ENCODE data around the gene GLYR1. TPM values are rescaled to one million over a fixed set of nuclear protein-coding genes. Genes with fewer than 3 reads are reported as not detected.

The GLYR1 gene
- total and polyA plus RNA-seq, 2 experiments from 2014 or later: 59.9 to 105 TPM

GRCh38 chr16:4772351-4772750, 74.7 kb downstream of the GLYR1 start:
- Mint-ChIP-seq H3K4me1 (peaks cover 13% of the 10 kb centered on the region), H3K36me3 (ENCODE audit: low read depth) (peaks cover 8% of the 10 kb centered on the region; the same call in 2 of the 3 replicates), H3K9me3 (peaks cover 3% of the 10 kb centered on the region; the same call in 1 of the 3 replicates), H3K4me3 (no peak overlapping the region), H3K27ac (no peak overlapping the region), H3K27me3 (ENCODE audit: insufficient read depth, low read depth, poor library complexity) (peaks cover 9% of the 10 kb centered on the region)
- Histone ChIP-seq H3K27me3 (ENCODE audit: insufficient read depth) (no peaks in the 10 kb centered on the region), H3K36me3 (ENCODE audit: insufficient read depth) (no peaks in the 10 kb centered on the region), H3K27ac (ENCODE audit: low read depth) (no peak overlapping the region), H3K79me2 (replicated peaks; ENCODE audit: insufficient read depth) (no peaks in the 10 kb centered on the region), H3K4me1 (ENCODE audit: insufficient read depth) (peaks cover 13% of the 10 kb centered on the region), H4K20me1 (replicated peaks; ENCODE audit: insufficient read depth) (no peaks in the 10 kb centered on the region), H3K9me2 (ENCODE audit: insufficient read depth) (no peaks in the 10 kb centered on the region), H3K4me3 (no peak overlapping the region), H3K4me2 (no peak overlapping the region), H3F3A (replicated peaks; ENCODE audit: low read depth) (peaks cover 17% of the 10 kb centered on the region; the same call in 1 of the 2 replicates), H2AFZ (no peak overlapping the region)
- no peak for ATAC-seq
- DNase-seq (ENCODE audit: low spot score): no peak
- TF ChIP-seq, protein P1, sequence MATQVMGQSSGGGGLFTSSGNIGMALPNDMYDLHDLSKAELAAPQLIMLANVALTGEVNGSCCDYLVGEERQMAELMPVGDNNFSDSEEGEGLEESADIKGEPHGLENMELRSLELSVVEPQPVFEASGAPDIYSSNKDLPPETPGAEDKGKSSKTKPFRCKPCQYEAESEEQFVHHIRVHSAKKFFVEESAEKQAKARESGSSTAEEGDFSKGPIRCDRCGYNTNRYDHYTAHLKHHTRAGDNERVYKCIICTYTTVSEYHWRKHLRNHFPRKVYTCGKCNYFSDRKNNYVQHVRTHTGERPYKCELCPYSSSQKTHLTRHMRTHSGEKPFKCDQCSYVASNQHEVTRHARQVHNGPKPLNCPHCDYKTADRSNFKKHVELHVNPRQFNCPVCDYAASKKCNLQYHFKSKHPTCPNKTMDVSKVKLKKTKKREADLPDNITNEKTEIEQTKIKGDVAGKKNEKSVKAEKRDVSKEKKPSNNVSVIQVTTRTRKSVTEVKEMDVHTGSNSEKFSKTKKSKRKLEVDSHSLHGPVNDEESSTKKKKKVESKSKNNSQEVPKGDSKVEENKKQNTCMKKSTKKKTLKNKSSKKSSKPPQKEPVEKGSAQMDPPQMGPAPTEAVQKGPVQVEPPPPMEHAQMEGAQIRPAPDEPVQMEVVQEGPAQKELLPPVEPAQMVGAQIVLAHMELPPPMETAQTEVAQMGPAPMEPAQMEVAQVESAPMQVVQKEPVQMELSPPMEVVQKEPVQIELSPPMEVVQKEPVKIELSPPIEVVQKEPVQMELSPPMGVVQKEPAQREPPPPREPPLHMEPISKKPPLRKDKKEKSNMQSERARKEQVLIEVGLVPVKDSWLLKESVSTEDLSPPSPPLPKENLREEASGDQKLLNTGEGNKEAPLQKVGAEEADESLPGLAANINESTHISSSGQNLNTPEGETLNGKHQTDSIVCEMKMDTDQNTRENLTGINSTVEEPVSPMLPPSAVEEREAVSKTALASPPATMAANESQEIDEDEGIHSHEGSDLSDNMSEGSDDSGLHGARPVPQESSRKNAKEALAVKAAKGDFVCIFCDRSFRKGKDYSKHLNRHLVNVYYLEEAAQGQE (IDR thresholded peaks at IDR 0.05; ENCODE audit: unreplicated experiment): no peak
- TF ChIP-seq STAT1 (IDR thresholded peaks at IDR 0.05; ENCODE audit: unreplicated experiment) (no peak), ZNF462 (CRISPR knock-in tag; IDR thresholded peaks at IDR 0.05) (no peak), JUNB (IDR thresholded peaks at IDR 0.05; ENCODE audit: unreplicated experiment) (no peak), NANOG (IDR thresholded peaks at IDR 0.05; ENCODE audit: borderline replicate concordance) (no peak), POLR2AphosphoS5 (IDR thresholded peaks at IDR 0.05; ENCODE audit: low read depth) (no peak), ZNF114 (CRISPR knock-in tag; IDR thresholded peaks at IDR 0.05) (no peak), ZNF331 (CRISPR knock-in tag; IDR thresholded peaks at IDR 0.05; ENCODE audit: low read depth) (no peak), EZH2 (IDR thresholded peaks at IDR 0.05; ENCODE audit: low read depth, unreplicated experiment) (no peak), CREB1 (CRISPR knock-in tag; IDR thresholded peaks at IDR 0.05; ENCODE audit: low read depth) (no peak), CTCF (conservative IDR thresholded peaks at IDR 0.05; ENCODE audit: low read depth in 2 of 2) (no peak), EZH2phosphoT487 (IDR thresholded peaks at IDR 0.05; ENCODE audit: unreplicated experiment) (no peak)
- TF ChIP-seq, protein P2, sequence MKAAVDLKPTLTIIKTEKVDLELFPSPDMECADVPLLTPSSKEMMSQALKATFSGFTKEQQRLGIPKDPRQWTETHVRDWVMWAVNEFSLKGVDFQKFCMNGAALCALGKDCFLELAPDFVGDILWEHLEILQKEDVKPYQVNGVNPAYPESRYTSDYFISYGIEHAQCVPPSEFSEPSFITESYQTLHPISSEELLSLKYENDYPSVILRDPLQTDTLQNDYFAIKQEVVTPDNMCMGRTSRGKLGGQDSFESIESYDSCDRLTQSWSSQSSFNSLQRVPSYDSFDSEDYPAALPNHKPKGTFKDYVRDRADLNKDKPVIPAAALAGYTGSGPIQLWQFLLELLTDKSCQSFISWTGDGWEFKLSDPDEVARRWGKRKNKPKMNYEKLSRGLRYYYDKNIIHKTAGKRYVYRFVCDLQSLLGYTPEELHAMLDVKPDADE (IDR thresholded peaks at IDR 0.05): no peak

All from GM23338 (cell line).